Measurements from ENCODE around the gene CIDEB. TPM values are rescaled to one million over a fixed set of nuclear protein-coding genes. Genes with fewer than 3 reads are reported as not detected.

The CIDEB gene
- total RNA-seq (2022; extraction: Qiagen RNA extraction) = 0.12 to 0.26 TPM (median 0.23 TPM) in 5 replicates

GRCh38 chr14:24307575-24308341 is at the start of gene CIDEB:
TSS of gene CIDEB (minus strand) at chr14:24307977. CDS start at chr14:24307858, 119 bp downstream.

GRCh38 chr14:24339284-24340151 is 31.7 kb upstream of the CIDEB start, which contains the start of gene RIPK3:
TSS of gene RIPK3 (minus strand) at chr14:24339991. CDS start at chr14:24339826, 165 bp downstream.

GRCh38 chr14:24334431-24335291 is 26.9 kb upstream of the CIDEB start, which contains the start of gene ADCY4:
TSS of gene ADCY4 (minus strand) at chr14:24335071. CDS start at chr14:24334652, 419 bp downstream.

GRCh38 chr14:24310646-24311604 is 3.1 kb upstream of the CIDEB start, which contains the start of gene LTB4R:
TSS of gene LTB4R (plus strand) at chr14:24311502. CDS start at chr14:24315652, 4,150 bp downstream.

GRCh38 chr14:24309538-24310264 is 1.9 kb upstream of the CIDEB start, which contains the start of gene LTB4R2:
TSS of gene LTB4R2 (plus strand) at chr14:24310140. CDS start at chr14:24310665, 525 bp downstream.

GRCh38 chr14:24299255-24300191 is 8.3 kb downstream of the CIDEB start, which contains the start of the genes DHRS1 and NOP9:
TSS of gene DHRS1 (minus strand) at chr14:24299780. CDS start at chr14:24299106, 674 bp downstream.
TSS of gene NOP9 (plus strand) at chr14:24299850. CDS start at chr14:24299955, 105 bp downstream.

GRCh38 chr14:24271134-24271833 is 36.5 kb downstream of the CIDEB start, which contains the start of gene RABGGTA:
TSS of gene RABGGTA (minus strand) at chr14:24271597. CDS start at chr14:24271115, 482 bp downstream.

GRCh38 chr14:24262821-24263733 is 44.7 kb downstream of the CIDEB start, which contains the start of gene TGM1:
TSS of gene TGM1 (minus strand) at chr14:24263177. CDS start at chr14:24262352, 825 bp downstream.

Other genes starting within 250 kb of the CIDEB start
- 0.05 to 0.12 TPM (median 0.06 TPM) in 4 of 5 replicates, not detected in the other for gene CPNE6, start 236.4 kb downstream of the CIDEB start, total RNA-seq (2022; extraction: Qiagen RNA extraction)
- 17.2 to 22.3 TPM (median 20.2 TPM) in 5 replicates for gene PCK2, start 213.7 kb downstream of the CIDEB start, total RNA-seq (2022; extraction: Qiagen RNA extraction)
- 20.3 to 26.4 TPM (median 20.7 TPM) in 5 replicates for gene DCAF11, start 193.2 kb downstream of the CIDEB start, total RNA-seq (2022; extraction: Qiagen RNA extraction)
- gene NRL, start 193.0 kb downstream of the CIDEB start, total RNA-seq (2022; extraction: Qiagen RNA extraction) = 0.74 to 1.1 TPM (median 0.98 TPM) in 5 replicates
- gene FITM1, start 177.3 kb downstream of the CIDEB start, total RNA-seq (2022; extraction: Qiagen RNA extraction) = 0.10 to 0.13 TPM in 2 of 5 replicates, not detected in the others
- gene PSME1, start 171.8 kb downstream of the CIDEB start, total RNA-seq (2022; extraction: Qiagen RNA extraction) = 158 to 182 TPM (median 161 TPM) in 5 replicates
- gene EMC9, start 166.4 kb downstream of the CIDEB start, total RNA-seq (2022; extraction: Qiagen RNA extraction) = 46.5 to 62.7 TPM (median 58.0 TPM) in 5 replicates
- 150 to 197 TPM (median 159 TPM) in 5 replicates for gene PSME2, start 161.4 kb downstream of the CIDEB start, total RNA-seq (2022; extraction: Qiagen RNA extraction)
- 20.3 to 33.7 TPM (median 32.3 TPM) in 5 replicates for gene RNF31, start 160.5 kb downstream of the CIDEB start, total RNA-seq (2022; extraction: Qiagen RNA extraction)
- 15.6 to 20.2 TPM (median 16.5 TPM) in 5 replicates for gene IRF9, start 146.7 kb downstream of the CIDEB start, total RNA-seq (2022; extraction: Qiagen RNA extraction)
- gene REC8, start 135.9 kb downstream of the CIDEB start, total RNA-seq (2022; extraction: Qiagen RNA extraction) = 2.7 to 5.3 TPM (median 3.3 TPM) in 5 replicates
- 75.4 to 87.1 TPM (median 80.0 TPM) in 5 replicates for gene IPO4, start 119.2 kb downstream of the CIDEB start, total RNA-seq (2022; extraction: Qiagen RNA extraction)
- gene TM9SF1, start 112.5 kb downstream of the CIDEB start, total RNA-seq (2022; extraction: Qiagen RNA extraction) = 60.6 to 69.9 TPM (median 64.6 TPM) in 5 replicates
- not detected in 5 replicates for gene TSSK4, start 102.3 kb downstream of the CIDEB start, total RNA-seq (2022; extraction: Qiagen RNA extraction)
- 78.2 to 100.0 TPM (median 79.3 TPM) in 5 replicates for gene CHMP4A, start 94.5 kb downstream of the CIDEB start, total RNA-seq (2022; extraction: Qiagen RNA extraction)
- gene MDP1, start 91.9 kb downstream of the CIDEB start, total RNA-seq (2022; extraction: Qiagen RNA extraction) = 28.9 to 33.7 TPM (median 31.1 TPM) in 5 replicates
- 433 to 471 TPM (median 446 TPM) in 5 replicates for gene NEDD8, start 75.6 kb downstream of the CIDEB start, total RNA-seq (2022; extraction: Qiagen RNA extraction)
- 53.0 to 66.2 TPM (median 54.3 TPM) in 5 replicates for gene GMPR2, start 75.0 kb downstream of the CIDEB start, total RNA-seq (2022; extraction: Qiagen RNA extraction)
- 33.4 to 37.5 TPM (median 36.9 TPM) in 5 replicates for gene TINF2, start 65.4 kb downstream of the CIDEB start, total RNA-seq (2022; extraction: Qiagen RNA extraction)
- 0.93 to 1.8 TPM (median 1.1 TPM) in 5 replicates for gene TGM1, start 44.8 kb downstream of the CIDEB start, total RNA-seq (2022; extraction: Qiagen RNA extraction)
- 15.8 to 17.3 TPM (median 16.6 TPM) in 5 replicates for gene RABGGTA, start 36.4 kb downstream of the CIDEB start, total RNA-seq (2022; extraction: Qiagen RNA extraction)
- gene DHRS1, start 8.2 kb downstream of the CIDEB start, total RNA-seq (2022; extraction: Qiagen RNA extraction) = 9.9 to 12.1 TPM (median 12.0 TPM) in 5 replicates
- gene NOP9, start 8.1 kb downstream of the CIDEB start, total RNA-seq (2022; extraction: Qiagen RNA extraction) = 13.4 to 16.4 TPM (median 14.4 TPM) in 5 replicates
- gene LTB4R2, start 2.2 kb upstream of the CIDEB start, total RNA-seq (2022; extraction: Qiagen RNA extraction) = 2.4 to 5.1 TPM (median 4.0 TPM) in 5 replicates
- gene LTB4R, start 3.5 kb upstream of the CIDEB start, total RNA-seq (2022; extraction: Qiagen RNA extraction) = 3.1 to 6.1 TPM (median 5.2 TPM) in 5 replicates
- not detected in 5 replicates for gene ADCY4, start 27.1 kb upstream of the CIDEB start, total RNA-seq (2022; extraction: Qiagen RNA extraction)
- gene RIPK3, start 32.0 kb upstream of the CIDEB start, total RNA-seq (2022; extraction: Qiagen RNA extraction) = not detected in 5 replicates
- 0.05 to 0.31 TPM (median 0.07 TPM) in 5 replicates for gene NFATC4, start 60.2 kb upstream of the CIDEB start, total RNA-seq (2022; extraction: Qiagen RNA extraction)
- 0.31 to 0.44 TPM (median 0.41 TPM) in 5 replicates for gene NYNRIN, start 91.0 kb upstream of the CIDEB start, total RNA-seq (2022; extraction: Qiagen RNA extraction)
- gene CBLN3, start 121.7 kb upstream of the CIDEB start, total RNA-seq (2022; extraction: Qiagen RNA extraction) = 1.0 to 1.7 TPM (median 1.3 TPM) in 5 replicates
- 22.8 to 28.3 TPM (median 24.8 TPM) in 5 replicates for gene KHNYN, start 122.0 kb upstream of the CIDEB start, total RNA-seq (2022; extraction: Qiagen RNA extraction)
- gene SDR39U1, start 134.8 kb upstream of the CIDEB start, total RNA-seq (2022; extraction: Qiagen RNA extraction) = 40.2 to 54.8 TPM (median 51.8 TPM) in 5 replicates
- not detected in 5 replicates for gene CMA1, start 200.3 kb upstream of the CIDEB start, total RNA-seq (2022; extraction: Qiagen RNA extraction)

Data from A549 treated with AZD2906 at 1 μM for 4 hours (cell line).